HG02884 (cell line): ENCODE results near the gene IQCM.

Source experiments
- ATAC-seq: cut with Tn5 transposase; IDR thresholded peaks from one replicate; pipeline ENCODE4 v1.9.1; 2021; ENCODE audit warnings: mild to moderate bottlenecking, moderate library complexity; ENCODE audit not compliant: unreplicated experiment

Gene IQCM

GRCh38 chr4:149815743-149816142, at the start of gene IQCM:
IQCM (minus strand) TSS chr4:149815843; CDS start chr4:149742691, 73,152 bp downstream.
- ATAC-seq, result no peak

GRCh38 chr4:149857446-149857845, 41.8 kb upstream of the IQCM start:
- ATAC-seq, result no peak

- ATAC-seq, result no peak
Observed at GRCh38 chr4:149845743-149846142, 30.1 kb upstream of the IQCM start.

- ATAC-seq, result no peak
Observed at GRCh38 chr4:149841686-149842085, 26.0 kb upstream of the IQCM start.

GRCh38 chr4:149838036-149838435, 22.4 kb upstream of the IQCM start:
- ATAC-seq, result no peak

- no peak for ATAC-seq
Observed at GRCh38 chr4:149836546-149836945, 20.9 kb upstream of the IQCM start.

GRCh38 chr4:149835280-149835679, 19.6 kb upstream of the IQCM start:
- ATAC-seq, result no peak

GRCh38 chr4:149831656-149832208, 16.1 kb upstream of the IQCM start:
- ATAC-seq, result no peak

- no peak for ATAC-seq
Observed at GRCh38 chr4:149830823-149831222, 15.2 kb upstream of the IQCM start.

- no peak for ATAC-seq
Observed at GRCh38 chr4:149825336-149825735, 9.7 kb upstream of the IQCM start.

GRCh38 chr4:149823769-149824221, 8.2 kb upstream of the IQCM start:
- no peak for ATAC-seq

- no peak for ATAC-seq
Observed at GRCh38 chr4:149801416-149801815, 14.2 kb downstream of the IQCM start.

- no peak for ATAC-seq
Observed at GRCh38 chr4:149799546-149799945, 16.1 kb downstream of the IQCM start.

- ATAC-seq, result no peak
Observed at GRCh38 chr4:149796381-149796780, 19.3 kb downstream of the IQCM start.

- ATAC-seq, result no peak
Observed at GRCh38 chr4:149795256-149795655, 20.4 kb downstream of the IQCM start.

- ATAC-seq, result no peak
Observed at GRCh38 chr4:149794352-149794751, 21.3 kb downstream of the IQCM start.

GRCh38 chr4:149793459-149793858, 22.2 kb downstream of the IQCM start:
- no peak for ATAC-seq

GRCh38 chr4:149791851-149792250, 23.8 kb downstream of the IQCM start:
- ATAC-seq, result no peak

- no peak for ATAC-seq
Observed at GRCh38 chr4:149790172-149790907, 25.3 kb downstream of the IQCM start.

- ATAC-seq, result no peak
Observed at GRCh38 chr4:149788300-149788699, 27.3 kb downstream of the IQCM start.

- no peak for ATAC-seq
Observed at GRCh38 chr4:149785696-149786431, 29.8 kb downstream of the IQCM start.

- ATAC-seq, result no peak
Observed at GRCh38 chr4:149784018-149784417, 31.6 kb downstream of the IQCM start.
